HUDEP-2 (cell line): ENCODE measurements around the gene OBSL1.

Experiments
- DNase-seq, 76 experiments: peaks; one replicate each; lab custom pipeline; 2025; ENCODE audit not compliant: unreplicated experiment in 76 of 76; lab: John Stamatoyannopoulos, UW

The OBSL1 gene

GRCh38 chr2:219502618-219503017 lies 68.7 kb downstream of the OBSL1 start:
- DNase-seq: no peak

DNA sequence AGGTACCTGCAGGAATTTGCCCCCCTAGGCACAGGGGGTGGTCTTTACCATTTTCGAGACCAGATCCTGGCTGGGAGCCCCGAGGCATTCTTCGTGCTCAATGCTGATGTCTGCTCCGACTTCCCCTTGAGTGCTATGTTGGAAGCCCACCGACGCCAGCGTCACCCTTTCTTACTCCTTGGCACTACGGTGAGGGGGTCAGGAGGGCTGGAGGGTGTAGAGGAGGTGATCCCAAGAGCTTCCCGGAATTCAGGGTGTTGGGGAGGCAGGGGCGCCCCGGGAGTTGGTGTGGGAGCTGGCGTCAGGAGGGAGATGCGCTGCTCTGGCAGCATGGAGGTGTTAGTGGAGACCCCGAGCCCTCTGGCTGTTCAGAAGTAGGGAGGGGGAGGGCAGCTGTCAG lies 69.5 kb downstream of the OBSL1 start:
- DNase-seq: no peak
